Stimulated activated CD4-positive, alpha-beta T cell treated with anti-CD3 and anti-CD28 coated beads, Interleukin-2, amount 100 ng/mL, for 24 hours (primary cell): ENCODE measurements around the gene FBXO28.
"Not testable (repeated sequence)": the region's sequence is repeated elsewhere in the genome, so short reads cannot be mapped to it uniquely, and the experiment has no call there.

Experiments
- DNase-seq, 2 donors: peaks; one replicate each; pipeline ENCODE4 v3.0.0-alpha.2; 2020

FBXO28 gene

GRCh38 chr1:224113918-224114786 lies at the start of gene FBXO28:
TSS of gene FBXO28 (plus strand) at chr1:224114111. CDS start at chr1:224114130, 19 bp downstream.
- DNase-seq = peak; percentile 95 to 97

GRCh38 chr1:224064150-224064549 lies 49.8 kb upstream of the FBXO28 start:
- DNase-seq = no peak

GRCh38 chr1:224065455-224065854 lies 48.5 kb upstream of the FBXO28 start:
- no peak for DNase-seq

- no peak for DNase-seq
Measured at GRCh38 chr1:224067207-224067606, 46.7 kb upstream of the FBXO28 start.

GRCh38 chr1:224067621-224068457 lies 46.1 kb upstream of the FBXO28 start:
- no peak for DNase-seq

- DNase-seq = no peak
Measured at GRCh38 chr1:224068458-224069072, 45.3 kb upstream of the FBXO28 start.

GRCh38 chr1:224069138-224069537 lies 44.8 kb upstream of the FBXO28 start:
- DNase-seq = no peak

- DNase-seq = no peak
Measured at GRCh38 chr1:224070521-224070920, 43.4 kb upstream of the FBXO28 start.

GRCh38 chr1:224076407-224076806 lies 37.5 kb upstream of the FBXO28 start:
- DNase-seq = no peak

- not testable (repeated sequence) for DNase-seq
Measured at GRCh38 chr1:224079644-224080043, 34.3 kb upstream of the FBXO28 start.

- no peak for DNase-seq
Measured at GRCh38 chr1:224080115-224080774, 33.7 kb upstream of the FBXO28 start.

GRCh38 chr1:224081604-224082003 lies 32.3 kb upstream of the FBXO28 start:
- no peak for DNase-seq

GRCh38 chr1:224082146-224082545 lies 31.8 kb upstream of the FBXO28 start:
- DNase-seq = no peak

- no peak for DNase-seq
Measured at GRCh38 chr1:224084867-224085266, 29.0 kb upstream of the FBXO28 start.

GRCh38 chr1:224085421-224086108 lies 28.3 kb upstream of the FBXO28 start:
- DNase-seq = no peak

- DNase-seq = no peak
Measured at GRCh38 chr1:224087286-224087794, 26.6 kb upstream of the FBXO28 start.

- no peak for DNase-seq
Measured at GRCh38 chr1:224089583-224089982, 24.3 kb upstream of the FBXO28 start.

GRCh38 chr1:224090116-224090515 lies 23.8 kb upstream of the FBXO28 start:
- no peak for DNase-seq

GRCh38 chr1:224092111-224092510 lies 21.8 kb upstream of the FBXO28 start:
- DNase-seq = no peak

GRCh38 chr1:224092601-224093000 lies 21.3 kb upstream of the FBXO28 start:
- DNase-seq = no peak

GRCh38 chr1:224095339-224095738 lies 18.6 kb upstream of the FBXO28 start:
- no peak for DNase-seq

- no peak for DNase-seq
Measured at GRCh38 chr1:224095867-224096266, 18.0 kb upstream of the FBXO28 start.
